Testis (tissue), 2 donors: Measurements from ENCODE around the gene NRSN1.

Experiments
- POLR2A ChIP-seq: fragments of 450-650 bp; IDR thresholded peaks from one replicate; pipeline ENCODE4 v1.6.1; 2017; ENCODE audit warnings: antibody characterized with exemption, mild to moderate bottlenecking, moderate library complexity
- TF ChIP-seq, protein P1 (sequence below), 3 experiments: fragments of 450-650 bp in 2 of 3; fragments of 200-600 bp in 1 of 3; sonication (generic) in 1 of 3; IDR thresholded peaks; one replicate each; pipeline ENCODE4 v1.5.1; 2016 to 2019; ENCODE audit warnings: antibody characterized with exemption in 3 of 3, mild to moderate bottlenecking in 2 of 3, moderate library complexity in 1 of 3

DNA sequence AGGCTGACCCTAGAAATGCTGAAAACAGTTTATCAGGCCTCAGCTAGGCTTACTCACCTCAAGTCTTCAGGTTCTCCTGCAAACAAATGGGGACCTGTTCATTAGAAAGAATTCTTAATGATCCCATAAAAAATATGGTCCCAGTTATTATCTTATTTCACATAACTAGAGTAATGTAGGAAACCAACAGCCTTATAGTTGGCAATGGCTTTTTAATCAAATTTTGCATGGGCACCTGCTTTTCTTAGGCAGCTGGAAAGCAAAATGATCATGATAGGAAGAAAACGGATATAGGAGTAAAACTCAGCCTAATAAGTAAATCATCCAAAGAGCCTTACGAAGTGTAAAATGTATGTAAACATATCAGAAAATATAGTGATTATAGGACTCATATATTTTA is 1.3 kb downstream of the NRSN1 start:
- TF ChIP-seq, protein P1, sequence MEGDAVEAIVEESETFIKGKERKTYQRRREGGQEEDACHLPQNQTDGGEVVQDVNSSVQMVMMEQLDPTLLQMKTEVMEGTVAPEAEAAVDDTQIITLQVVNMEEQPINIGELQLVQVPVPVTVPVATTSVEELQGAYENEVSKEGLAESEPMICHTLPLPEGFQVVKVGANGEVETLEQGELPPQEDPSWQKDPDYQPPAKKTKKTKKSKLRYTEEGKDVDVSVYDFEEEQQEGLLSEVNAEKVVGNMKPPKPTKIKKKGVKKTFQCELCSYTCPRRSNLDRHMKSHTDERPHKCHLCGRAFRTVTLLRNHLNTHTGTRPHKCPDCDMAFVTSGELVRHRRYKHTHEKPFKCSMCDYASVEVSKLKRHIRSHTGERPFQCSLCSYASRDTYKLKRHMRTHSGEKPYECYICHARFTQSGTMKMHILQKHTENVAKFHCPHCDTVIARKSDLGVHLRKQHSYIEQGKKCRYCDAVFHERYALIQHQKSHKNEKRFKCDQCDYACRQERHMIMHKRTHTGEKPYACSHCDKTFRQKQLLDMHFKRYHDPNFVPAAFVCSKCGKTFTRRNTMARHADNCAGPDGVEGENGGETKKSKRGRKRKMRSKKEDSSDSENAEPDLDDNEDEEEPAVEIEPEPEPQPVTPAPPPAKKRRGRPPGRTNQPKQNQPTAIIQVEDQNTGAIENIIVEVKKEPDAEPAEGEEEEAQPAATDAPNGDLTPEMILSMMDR (IDR thresholded peaks at IDR 0.05), result no peak
- TF ChIP-seq POLR2A, result no peak
